Right lung (tissue), 5 donors: ENCODE measurements around the gene SURF4. TPM values are rescaled to one million over a fixed set of nuclear protein-coding genes. Genes with fewer than 3 reads are reported as not detected.
"Not testable (repeated sequence)": the region's sequence is repeated elsewhere in the genome, so short reads cannot be mapped to it uniquely, and the experiment has no call there.

Experiments
- DNase-seq, 2 donors: peaks; one replicate each; pipeline ENCODE4 v3.0.0-alpha.2; 2013
- polyA plus RNA-seq, 5 donors: library from polyadenylated mRNA; unstranded; fragments of 120-200 nt; gene quantifications; one replicate each; pipeline versions ENCODE4 v1.2.1 to v1.2.3, GENCODE V29; 2013; ENCODE audit warnings: inconsistent platforms in 1 of 5, low replicate concordance in 1 of 5; ENCODE audit not compliant: insufficient read length in 5 of 5, insufficient read depth in 1 of 5

SURF4 gene
- polyA plus RNA-seq, 5 donors: 103 to 152 (median 120) TPM

- DNase-seq: not testable (repeated sequence)
Measured at GRCh38 chr9:133377280-133377679, 1.4 kb upstream of the SURF4 start.

- DNase-seq: peak in 1 of 2 donors; percentile 20
Measured at GRCh38 chr9:133375116-133375723, 640 bp downstream of the SURF4 start.

- DNase-seq: no peak
Measured at GRCh38 chr9:133374612-133375115, 1.2 kb downstream of the SURF4 start.

DNA sequence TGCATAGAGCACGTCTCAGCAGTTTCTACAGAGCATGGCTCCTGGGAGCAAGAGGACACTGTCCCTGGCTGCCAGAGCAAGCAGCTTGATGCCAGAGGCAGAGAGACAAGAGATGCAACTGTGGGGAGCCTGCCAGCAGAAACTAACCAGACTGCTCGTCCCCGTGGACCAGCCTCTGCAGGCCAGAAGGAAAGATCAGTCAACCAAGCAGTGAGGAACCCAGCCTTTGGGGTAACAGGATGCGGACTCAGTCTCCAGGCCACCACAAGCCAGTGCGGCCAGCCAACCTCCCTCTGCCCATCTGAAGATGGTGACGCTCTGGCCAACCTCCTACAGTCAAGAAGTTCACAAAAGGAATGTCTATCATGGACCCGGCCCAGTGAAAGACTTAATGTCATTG is 3.7 kb downstream of the SURF4 start:
- no peak for DNase-seq

DNA sequence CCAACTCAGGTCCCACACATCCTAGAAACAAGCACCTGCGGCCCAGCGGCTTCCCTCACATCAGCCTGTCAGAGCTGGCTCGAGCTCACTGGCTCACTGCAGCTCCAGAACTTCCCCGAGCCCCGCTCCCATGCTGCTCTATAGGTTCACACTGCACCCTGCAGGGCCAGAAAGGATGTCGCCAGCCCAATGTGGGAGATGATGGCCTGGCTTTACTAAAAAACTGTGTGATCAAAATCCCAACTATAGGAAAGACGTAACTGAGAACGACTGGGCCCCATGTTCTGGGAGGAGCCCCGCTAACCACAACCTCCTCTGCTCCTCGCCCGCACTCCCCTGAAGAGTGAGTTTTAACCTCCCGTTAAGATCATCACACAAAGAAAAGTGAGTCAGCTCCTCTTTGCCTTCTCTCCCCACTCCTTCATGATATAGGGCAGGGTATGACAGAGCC is 4.6 kb downstream of the SURF4 start:
- DNase-seq: no peak

DNA sequence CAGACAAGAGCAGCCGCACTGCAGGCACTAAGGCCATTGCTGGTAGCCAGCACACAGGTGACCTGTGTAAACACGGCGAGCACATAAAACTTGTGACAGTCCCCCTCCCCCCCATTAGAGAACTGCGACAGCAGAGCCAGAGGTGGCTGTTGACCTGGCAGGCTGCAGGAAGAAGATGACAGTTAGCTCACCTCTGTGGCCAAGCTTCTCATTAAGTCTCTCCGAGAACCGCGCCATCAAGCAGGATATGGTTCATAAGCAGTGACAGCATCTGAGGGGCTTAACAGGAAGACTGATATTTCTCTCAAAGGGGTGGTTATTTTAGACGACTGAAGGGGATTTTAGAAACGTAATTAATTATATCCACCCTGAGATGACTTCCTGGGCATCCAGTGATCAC is 5.2 kb downstream of the SURF4 start:
- DNase-seq: no peak

- DNase-seq: no peak
Measured at GRCh38 chr9:133369933-133370332, 5.9 kb downstream of the SURF4 start.

DNA sequence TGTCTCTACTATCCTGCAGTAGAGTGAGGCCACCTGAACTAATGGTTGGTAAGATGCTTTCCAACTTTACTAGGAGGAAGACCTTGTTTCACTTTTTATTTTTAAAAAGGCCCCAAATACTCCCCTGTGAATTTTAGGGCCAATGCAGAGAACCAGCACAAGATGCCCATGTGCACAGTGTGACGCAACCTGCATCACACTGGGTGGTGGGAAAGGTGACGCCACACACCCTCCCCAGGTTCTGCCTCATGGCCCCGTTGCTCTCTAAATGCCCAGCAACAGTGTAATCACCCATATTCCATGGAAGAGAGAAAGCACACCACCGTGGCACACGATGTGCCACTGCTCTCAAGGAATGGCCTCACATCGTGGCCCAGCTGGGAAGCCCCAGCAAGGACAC is 6.4 kb downstream of the SURF4 start:
- DNase-seq: no peak

GRCh38 chr9:133368249-133368881 is 7.5 kb downstream of the SURF4 start:
- no peak for DNase-seq

- no peak for DNase-seq
Measured at GRCh38 chr9:133367778-133368177, 8.1 kb downstream of the SURF4 start.

DNA sequence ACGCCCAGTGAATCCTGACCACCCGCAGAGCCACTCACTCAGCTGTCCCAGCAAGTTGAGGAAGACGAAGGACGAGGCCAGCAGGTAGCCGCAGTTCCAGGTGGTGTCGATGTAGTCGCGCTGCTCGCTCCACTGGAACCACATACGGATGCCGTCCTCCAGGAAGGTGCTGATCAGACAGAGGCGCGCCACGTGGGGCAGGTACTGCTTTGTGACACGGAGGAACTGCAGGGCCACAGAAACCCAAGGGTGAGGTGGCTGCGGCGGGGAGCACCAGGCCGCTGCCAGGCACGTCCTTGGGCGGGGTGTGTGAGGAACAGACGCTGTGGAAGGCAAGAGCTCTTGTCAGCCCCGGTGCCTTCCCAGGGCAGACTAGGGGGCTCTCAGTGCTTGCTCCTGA is 8.6 kb downstream of the SURF4 start:
- DNase-seq: no peak

DNA sequence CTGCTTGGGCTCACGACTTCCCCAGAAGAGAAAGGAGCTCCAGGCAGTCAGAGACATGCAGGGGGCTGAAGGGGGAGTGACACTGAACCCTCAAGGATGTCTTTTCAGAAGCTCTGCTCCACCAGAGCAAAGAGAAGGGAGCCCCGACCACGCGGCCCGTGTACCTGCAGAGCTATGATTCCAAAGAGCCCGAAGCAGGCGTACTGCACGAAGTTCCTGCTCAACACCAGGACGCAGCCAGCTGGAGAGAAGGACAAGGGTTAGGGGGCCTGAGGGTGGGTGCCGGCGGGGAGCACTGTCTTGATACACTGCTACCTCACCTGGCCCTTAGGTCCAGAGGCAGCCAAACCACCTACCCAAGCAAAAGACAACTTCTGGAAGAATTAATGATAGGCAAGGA is 9.4 kb downstream of the SURF4 start:
- DNase-seq: no peak

DNA sequence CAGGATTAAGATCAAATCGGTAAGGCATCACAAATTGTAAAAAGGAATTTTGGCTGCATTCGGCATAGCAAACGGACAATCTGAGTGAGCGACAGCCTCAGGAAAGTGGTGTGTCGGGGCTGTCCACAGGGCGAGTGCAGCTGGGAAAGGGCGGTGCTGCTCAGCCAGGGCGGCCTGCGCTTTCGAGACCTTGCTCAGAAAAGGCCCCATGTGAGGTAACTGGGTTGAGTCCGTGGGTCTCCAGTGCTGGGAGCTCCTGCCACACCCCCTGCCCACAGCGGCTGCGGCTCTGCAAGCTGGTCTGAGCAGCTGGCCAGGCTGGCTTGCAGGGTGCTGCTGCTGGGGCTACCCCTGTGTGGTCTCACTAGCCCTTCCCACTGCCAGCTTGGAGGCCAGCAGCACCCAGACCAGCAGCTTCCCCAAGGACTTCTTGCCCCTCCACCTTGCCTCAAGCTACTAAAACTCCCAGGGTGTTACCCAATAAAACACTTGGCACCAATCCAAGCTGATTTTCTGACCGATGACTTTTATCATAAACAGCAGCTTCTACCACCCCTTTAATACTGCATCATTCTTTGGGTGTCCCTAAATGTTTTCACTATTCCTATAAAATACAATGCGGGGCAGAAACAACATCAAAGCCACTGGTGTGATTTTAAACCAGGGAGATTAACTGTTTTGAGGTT is 13.4 kb downstream of the SURF4 start:
- no peak for DNase-seq

DNA sequence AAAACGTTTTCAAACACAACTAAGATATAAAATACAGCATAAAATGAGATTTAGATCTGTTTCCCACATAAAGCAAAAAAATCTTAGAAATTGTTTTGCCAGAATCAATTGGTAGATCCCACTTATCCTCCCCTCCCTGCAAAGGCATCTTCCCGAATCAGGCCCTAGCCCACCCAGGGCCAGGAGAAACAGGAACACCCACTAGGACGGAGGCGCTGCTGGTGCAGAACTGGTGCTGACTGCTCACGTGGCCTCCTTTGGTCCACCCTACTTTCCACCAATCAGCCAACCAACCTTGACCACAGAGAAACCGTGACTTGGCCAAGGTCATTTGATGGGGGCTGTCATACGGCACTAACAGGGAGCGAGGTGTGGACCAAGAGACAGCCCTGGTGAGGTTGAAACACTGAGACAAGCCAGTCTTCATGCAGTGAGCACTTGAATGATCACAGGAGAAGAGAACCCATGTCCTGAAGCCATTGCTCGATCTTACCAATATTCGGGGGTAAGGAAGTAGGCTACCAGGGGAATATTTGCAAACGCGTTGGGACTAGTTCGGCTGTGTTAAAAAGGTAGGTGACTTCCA is 14.3 kb downstream of the SURF4 start:
- DNase-seq: no peak

- no peak for DNase-seq
Measured at GRCh38 chr9:133360400-133361393, 15.2 kb downstream of the SURF4 start.

DNA sequence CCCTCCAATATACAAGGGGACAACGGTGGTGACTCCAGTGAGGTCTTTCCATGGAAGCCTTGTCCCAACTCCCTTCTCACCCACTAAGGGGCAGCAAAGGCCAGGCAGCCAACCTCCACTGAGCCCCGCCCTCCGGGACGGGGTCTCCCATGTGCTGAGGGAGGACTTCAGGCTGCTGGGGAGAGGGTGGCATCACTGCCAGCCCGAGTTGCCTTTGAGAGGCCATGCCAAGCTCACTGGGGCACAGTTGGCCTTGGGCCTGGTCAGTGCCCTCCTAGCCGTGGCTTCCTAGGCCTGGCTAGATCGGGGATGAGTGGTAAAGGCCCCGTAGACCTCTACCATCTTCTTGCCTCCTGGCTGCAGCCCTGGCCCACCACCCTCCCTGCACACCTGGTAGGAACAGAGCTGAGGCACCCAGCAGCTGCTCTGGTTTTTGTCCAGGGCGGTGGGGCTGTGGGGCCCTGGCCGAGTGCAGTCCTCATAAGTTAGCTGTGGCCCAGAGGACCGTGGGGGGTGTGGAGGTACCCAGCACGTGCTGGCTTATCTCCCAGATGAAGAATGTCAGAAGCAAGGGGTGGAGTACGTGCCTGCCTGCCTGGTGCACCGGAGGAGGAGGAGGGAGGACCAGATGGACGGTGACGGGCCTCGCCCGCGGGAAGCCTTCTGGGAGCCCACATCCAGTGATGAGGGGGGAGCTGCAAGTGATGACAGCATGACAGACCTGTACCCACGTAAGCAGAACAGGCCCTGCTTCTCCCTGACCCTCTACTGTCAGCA is 16.3 kb downstream of the SURF4 start:
- no peak for DNase-seq

- DNase-seq: no peak
Measured at GRCh38 chr9:133357656-133358055, 18.2 kb downstream of the SURF4 start.

- peak; percentile 69 to 79 for DNase-seq
Measured at GRCh38 chr9:133356391-133357091, 19.3 kb downstream of the SURF4 start, which contains the start of the genes SURF1 and SURF2. Gene SURF1 (minus strand): TSS chr9:133356487. CDS start chr9:133356453, 34 bp downstream. Gene SURF2 (plus strand): TSS chr9:133356550. CDS start chr9:133356593, 43 bp downstream.

GRCh38 chr9:133355881-133356357 is 19.9 kb downstream of the SURF4 start:
- no peak for DNase-seq
